ENCODE measurements around the gene NBAS. TPM values are rescaled to one million over a fixed set of nuclear protein-coding genes. Genes with fewer than 3 reads are reported as not detected.

NBAS gene
- total RNA-seq, 1 experiment from 2014 or later: 36.3 TPM

GRCh38 chr2:15556311-15556930 lies 4.7 kb downstream of the NBAS start:
- TF ChIP-seq TCF7L2 (IDR thresholded peaks at IDR 0.05; ENCODE audit: low read depth, low read length): no peak
- no peak for TF ChIP-seq POLR2AphosphoS5 (IDR thresholded peaks at IDR 0.05; ENCODE audit: low read depth, low read length)
- TF ChIP-seq CTCF (IDR thresholded peaks at IDR 0.05): no peak
- no peak for TF ChIP-seq SIN3A (IDR thresholded peaks at IDR 0.05; ENCODE audit: borderline replicate concordance, insufficient read depth, low read depth, low read length)
- H3K36me3 ChIP-seq (ENCODE audit: control insufficient read depth, insufficient read depth, low read length): no peaks in the 10 kb centered on the region; the same call in 1 of the 2 replicates
- no peak overlapping the region for H3K4me3 ChIP-seq (ENCODE audit: low read depth in 2 of 2, low read length in 2 of 2)
- no TSS peak for BruUV-seq (replicated peaks)
- H3K9me3 ChIP-seq (ENCODE audit: control insufficient read depth, insufficient read depth, low read depth, low read length): no peaks in the 10 kb centered on the region
- ATAC-seq: no peak
- no peak overlapping the region for H3K27ac ChIP-seq (ENCODE audit: low read length)
- intact Hi-C loops (cut with micrococcal nuclease; ENCODE audit: unreplicated experiment): no loop called here
- no peak for DNase-seq (ENCODE audit: low read depth, low spot score)
- CTCF ChIA-PET: no interaction called here
- peaks cover 9% of the 10 kb centered on the region; the same call in 1 of the 2 replicates for H3K4me1 ChIP-seq (ENCODE audit: control insufficient read depth, insufficient read depth, low read length)
- POLR2A ChIA-PET: no interaction called here
- in situ Hi-C loops (cut with HindIII; ENCODE audit: low pct_unique_long_range_greater_than_20kb, low sequenced_read_pairs): no loop called here
- H3K27me3 ChIP-seq (ENCODE audit: control insufficient read depth, insufficient read depth, low read length): no peaks in the 10 kb centered on the region

GRCh38 chr2:15555760-15556193 lies 5.4 kb downstream of the NBAS start:
- H3K4me1 ChIP-seq (ENCODE audit: control insufficient read depth, insufficient read depth, low read length): peaks cover 9% of the 10 kb centered on the region; the same call in 1 of the 2 replicates
- TF ChIP-seq CTCF (IDR thresholded peaks at IDR 0.05) (no peak), REST (IDR thresholded peaks at IDR 0.05; ENCODE audit: insufficient read depth in 1 of 2, low read depth in 2 of 2, low read length in 1 of 2) (no peak), POLR2AphosphoS5 (IDR thresholded peaks at IDR 0.05; ENCODE audit: low read depth, low read length) (no peak)

More at GRCh38 chr2:15555760-15556193, 5.4 kb downstream of the NBAS start:
- in situ Hi-C loops (cut with HindIII; ENCODE audit: low pct_unique_long_range_greater_than_20kb, low sequenced_read_pairs): no loop called here
- H3K4me3 ChIP-seq (ENCODE audit: low read depth in 2 of 2, low read length in 2 of 2): no peak overlapping the region
- DNase-seq (ENCODE audit: low read depth, low spot score) (no peak), ATAC-seq (no peak)
- ChIA-PET CTCF (no interaction called here), POLR2A (no interaction called here)
- no TSS peak for BruUV-seq (replicated peaks)
- H3K27ac ChIP-seq (ENCODE audit: low read length): no peak overlapping the region
- H3K36me3 ChIP-seq (ENCODE audit: control insufficient read depth, insufficient read depth, low read length): no peaks in the 10 kb centered on the region; the same call in 1 of the 2 replicates
- H3K27me3 ChIP-seq (ENCODE audit: control insufficient read depth, insufficient read depth, low read length): no peaks in the 10 kb centered on the region
- intact Hi-C loops (cut with micrococcal nuclease; ENCODE audit: unreplicated experiment): no loop called here
- no peaks in the 10 kb centered on the region for H3K9me3 ChIP-seq (ENCODE audit: control insufficient read depth, insufficient read depth, low read depth, low read length)

Data from Panc1 (cell line).